GM12878 (cell line): ENCODE measurements around the gene PLXNB3. TPM values are rescaled to one million over a fixed set of nuclear protein-coding genes. Genes with fewer than 3 reads are reported as not detected.

Experiments
- ATF3 ChIP-seq: IDR thresholded peaks from 2 replicates; pipeline ENCODE4 v1.6.1; 2011; ENCODE audit warnings: low read depth, mild to moderate bottlenecking, low read length, moderate library complexity, borderline replicate concordance; ENCODE audit errors: extremely low read depth
- CBFB ChIP-seq: IDR thresholded peaks from 2 replicates; pipeline ENCODE4 v1.6.1; 2016; ENCODE audit warnings: antibody characterized with exemption, low read depth
- CBX5 ChIP-seq: sonication (generic); IDR thresholded peaks from 2 replicates; pipeline ENCODE4 v1.6.1; 2016; ENCODE audit warnings: low read depth, moderate library complexity, mild to moderate bottlenecking, inconsistent platforms
- CEBPB ChIP-seq, 2 experiments: fragments of 150-350 bp in 1 of 2; IDR thresholded peaks; 2 replicates each; pipeline ENCODE4 v1.6.1; 2012 to 2014; ENCODE audit warnings: low read depth in 2 of 2, low read length in 2 of 2, borderline replicate concordance in 1 of 2, inconsistent platforms in 1 of 2
- CHD2 ChIP-seq: IDR thresholded peaks from 2 replicates; pipeline ENCODE4 v1.6.1; 2011; ENCODE audit warnings: low read depth, low read length, improper control_type of control experiment, borderline replicate concordance
- CREB1 ChIP-seq: IDR thresholded peaks from 2 replicates; pipeline ENCODE4 v1.6.1; 2012; ENCODE audit warnings: low read depth, mild to moderate bottlenecking, inconsistent platforms
- CREM ChIP-seq: IDR thresholded peaks from 2 replicates; pipeline ENCODE4 v1.6.1; 2014; ENCODE audit warnings: antibody characterized with exemption, low read depth
- E4F1 ChIP-seq: fragments of 450-650 bp; IDR thresholded peaks from 2 replicates; pipeline ENCODE4 v1.6.1; 2018; ENCODE audit warnings: borderline replicate concordance, mild to moderate bottlenecking; ENCODE audit not compliant: partially characterized antibody
- IRF4 ChIP-seq: IDR thresholded peaks from 2 replicates; pipeline ENCODE4 v1.6.1; 2011; ENCODE audit warnings: low read depth, low read length
- KAT2A ChIP-seq: conservative IDR thresholded peaks from 2 replicates; pipeline ENCODE4 v1.6.1; 2011; ENCODE audit warnings: low read depth, low read length; ENCODE audit not compliant: control insufficient read depth
- SUPT20H ChIP-seq: IDR thresholded peaks from 2 replicates; pipeline ENCODE4 v1.6.1; 2011; ENCODE audit warnings: low read depth, mild to moderate bottlenecking, low read length, moderate library complexity, borderline replicate concordance; ENCODE audit not compliant: control insufficient read depth
- TBL1XR1 ChIP-seq: IDR thresholded peaks from 2 replicates; pipeline ENCODE4 v1.6.1; 2012; ENCODE audit warnings: low read depth, low read length, improper control_type of control experiment
- polyA plus RNA-seq, 11 experiments: library from polyadenylated mRNA; depleted of rRNA in 4 of 11; unstranded in 6 of 11; stranded (reverse) in 5 of 11; fragments of >200 nt; fragmentation: Nextera tagmentation in 4 of 11; fragmentation: Illumina TruSeq in 1 of 11; extraction: Ambion mirVana in 4 of 11; extraction: Trizol in 1 of 11; gene quantifications; 1 replicate in 1 of 11; 2 replicates in 10 of 11; pipeline versions ENCODE4 v1.2.1 to v1.2.3, GENCODE V29; 2011 to 2016; ENCODE audit warnings: inconsistent platforms in 2 of 11, missing spikeins in 2 of 11, low read depth in 1 of 11
- total RNA-seq, 4 experiments: library from RNA; depleted of rRNA in 3 of 4; stranded (reverse); fragments of >200 nt in 3 of 4; fragmentation: Illumina TruSeq in 1 of 4; extraction: Trizol in 1 of 4; gene quantifications; 2 replicates each; pipeline versions ENCODE4 v1.2.1 to v1.2.3, GENCODE V29; 2013 to 2021
- TF ChIP-seq, protein P1 (sequence below): fragments of 450-650 bp; IDR thresholded peaks from 2 replicates; pipeline ENCODE4 v1.6.1; 2017; ENCODE audit warnings: mild to moderate bottlenecking, moderate library complexity
- TF ChIP-seq, protein P2 (sequence below): fragments of 450-650 bp; formaldehyde crosslinking; IDR thresholded peaks from 2 replicates; pipeline ENCODE4 v1.5.0; 2022; ENCODE audit warnings: mild to moderate bottlenecking, missing genetic modification characterization
- TF ChIP-seq, protein P3 (sequence below): fragments of 450-650 bp; IDR thresholded peaks from 2 replicates; pipeline ENCODE4 v1.6.1; 2017; ENCODE audit warnings: borderline replicate concordance

PLXNB3 gene
- total and polyA plus RNA-seq, 10 of the 15 experiments (the other 5 are each of a cell fraction or from before 2014, with no cell fraction given), result 0.06 to 0.68 (median 0.19) TPM; not detected in 4

DNA sequence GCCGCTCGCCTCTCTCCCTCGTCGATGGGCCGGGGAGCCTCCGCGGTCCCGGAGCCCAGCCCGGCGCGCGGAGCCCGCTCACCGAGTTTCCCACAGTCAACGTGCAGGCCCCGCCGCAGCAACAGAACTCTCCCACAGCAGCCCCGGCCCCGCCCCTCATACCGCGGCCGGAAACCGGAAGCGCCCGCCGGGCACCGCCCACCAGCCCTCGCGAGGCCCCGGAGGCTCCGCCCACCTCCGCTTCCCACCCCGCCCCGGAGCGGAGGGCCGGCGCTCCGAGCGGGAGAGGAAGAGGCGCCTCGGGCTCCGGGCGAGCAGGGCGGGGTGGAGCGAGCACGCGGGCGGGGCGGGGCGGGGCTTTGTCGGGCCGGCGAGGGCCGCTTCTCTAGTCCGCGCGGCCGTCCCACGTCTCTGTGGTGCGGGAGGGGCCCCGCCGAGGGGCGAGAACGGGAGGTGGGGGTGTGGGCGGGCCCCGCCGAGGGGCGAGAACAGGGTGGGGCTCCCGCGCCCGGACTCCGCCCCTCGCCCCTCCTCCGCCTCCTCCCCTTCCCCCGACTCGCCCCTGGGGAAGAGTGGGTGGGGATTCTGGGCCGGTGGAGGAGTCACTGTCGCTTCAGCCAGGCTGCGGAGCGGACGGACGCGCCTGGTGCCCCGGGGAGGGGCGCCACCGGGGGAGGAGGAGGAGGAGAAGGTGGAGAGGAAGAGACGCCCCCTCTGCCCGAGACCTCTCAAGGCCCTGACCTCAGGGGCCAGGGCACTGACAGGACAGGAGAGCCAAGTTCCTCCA lies 39.6 kb upstream of the PLXNB3 start, which contains the start of the genes ABCD1 and BCAP31 (continued):
- TF ChIP-seq, protein P1, sequence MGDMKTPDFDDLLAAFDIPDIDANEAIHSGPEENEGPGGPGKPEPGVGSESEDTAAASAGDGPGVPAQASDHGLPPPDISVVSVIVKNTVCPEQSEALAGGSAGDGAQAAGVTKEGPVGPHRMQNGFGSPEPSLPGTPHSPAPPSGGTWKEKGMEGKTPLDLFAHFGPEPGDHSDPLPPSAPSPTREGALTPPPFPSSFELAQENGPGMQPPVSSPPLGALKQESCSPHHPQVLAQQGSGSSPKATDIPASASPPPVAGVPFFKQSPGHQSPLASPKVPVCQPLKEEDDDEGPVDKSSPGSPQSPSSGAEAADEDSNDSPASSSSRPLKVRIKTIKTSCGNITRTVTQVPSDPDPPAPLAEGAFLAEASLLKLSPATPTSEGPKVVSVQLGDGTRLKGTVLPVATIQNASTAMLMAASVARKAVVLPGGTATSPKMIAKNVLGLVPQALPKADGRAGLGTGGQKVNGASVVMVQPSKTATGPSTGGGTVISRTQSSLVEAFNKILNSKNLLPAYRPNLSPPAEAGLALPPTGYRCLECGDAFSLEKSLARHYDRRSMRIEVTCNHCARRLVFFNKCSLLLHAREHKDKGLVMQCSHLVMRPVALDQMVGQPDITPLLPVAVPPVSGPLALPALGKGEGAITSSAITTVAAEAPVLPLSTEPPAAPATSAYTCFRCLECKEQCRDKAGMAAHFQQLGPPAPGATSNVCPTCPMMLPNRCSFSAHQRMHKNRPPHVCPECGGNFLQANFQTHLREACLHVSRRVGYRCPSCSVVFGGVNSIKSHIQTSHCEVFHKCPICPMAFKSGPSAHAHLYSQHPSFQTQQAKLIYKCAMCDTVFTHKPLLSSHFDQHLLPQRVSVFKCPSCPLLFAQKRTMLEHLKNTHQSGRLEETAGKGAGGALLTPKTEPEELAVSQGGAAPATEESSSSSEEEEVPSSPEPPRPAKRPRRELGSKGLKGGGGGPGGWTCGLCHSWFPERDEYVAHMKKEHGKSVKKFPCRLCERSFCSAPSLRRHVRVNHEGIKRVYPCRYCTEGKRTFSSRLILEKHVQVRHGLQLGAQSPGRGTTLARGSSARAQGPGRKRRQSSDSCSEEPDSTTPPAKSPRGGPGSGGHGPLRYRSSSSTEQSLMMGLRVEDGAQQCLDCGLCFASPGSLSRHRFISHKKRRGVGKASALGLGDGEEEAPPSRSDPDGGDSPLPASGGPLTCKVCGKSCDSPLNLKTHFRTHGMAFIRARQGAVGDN, result no peak
- TF ChIP-seq, protein P2, sequence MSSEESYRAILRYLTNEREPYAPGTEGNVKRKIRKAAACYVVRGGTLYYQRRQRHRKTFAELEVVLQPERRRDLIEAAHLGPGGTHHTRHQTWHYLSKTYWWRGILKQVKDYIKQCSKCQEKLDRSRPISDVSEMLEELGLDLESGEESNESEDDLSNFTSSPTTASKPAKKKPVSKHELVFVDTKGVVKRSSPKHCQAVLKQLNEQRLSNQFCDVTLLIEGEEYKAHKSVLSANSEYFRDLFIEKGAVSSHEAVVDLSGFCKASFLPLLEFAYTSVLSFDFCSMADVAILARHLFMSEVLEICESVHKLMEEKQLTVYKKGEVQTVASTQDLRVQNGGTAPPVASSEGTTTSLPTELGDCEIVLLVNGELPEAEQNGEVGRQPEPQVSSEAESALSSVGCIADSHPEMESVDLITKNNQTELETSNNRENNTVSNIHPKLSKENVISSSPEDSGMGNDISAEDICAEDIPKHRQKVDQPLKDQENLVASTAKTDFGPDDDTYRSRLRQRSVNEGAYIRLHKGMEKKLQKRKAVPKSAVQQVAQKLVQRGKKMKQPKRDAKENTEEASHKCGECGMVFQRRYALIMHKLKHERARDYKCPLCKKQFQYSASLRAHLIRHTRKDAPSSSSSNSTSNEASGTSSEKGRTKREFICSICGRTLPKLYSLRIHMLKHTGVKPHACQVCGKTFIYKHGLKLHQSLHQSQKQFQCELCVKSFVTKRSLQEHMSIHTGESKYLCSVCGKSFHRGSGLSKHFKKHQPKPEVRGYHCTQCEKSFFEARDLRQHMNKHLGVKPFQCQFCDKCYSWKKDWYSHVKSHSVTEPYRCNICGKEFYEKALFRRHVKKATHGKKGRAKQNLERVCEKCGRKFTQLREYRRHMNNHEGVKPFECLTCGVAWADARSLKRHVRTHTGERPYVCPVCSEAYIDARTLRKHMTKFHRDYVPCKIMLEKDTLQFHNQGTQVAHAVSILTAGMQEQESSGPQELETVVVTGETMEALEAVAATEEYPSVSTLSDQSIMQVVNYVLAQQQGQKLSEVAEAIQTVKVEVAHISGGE (CRISPR knock-in tag), result no peak
- TF ChIP-seq ATF3 (no peak), CEBPB (IDR thresholded peaks at IDR 0.05; ENCODE audit: borderline replicate concordance in 1 of 2, low read depth in 2 of 2, low read length in 2 of 2) (no peak), SUPT20H (no peak), KAT2A (no peak), CHD2 (peak; percentile 88), IRF4 (no peak), E4F1 (no peak), TBL1XR1 (no peak), CBFB (no peak), CBX5 (no peak), CREB1 (no peak), CREM (no peak)
- TF ChIP-seq, protein P3, sequence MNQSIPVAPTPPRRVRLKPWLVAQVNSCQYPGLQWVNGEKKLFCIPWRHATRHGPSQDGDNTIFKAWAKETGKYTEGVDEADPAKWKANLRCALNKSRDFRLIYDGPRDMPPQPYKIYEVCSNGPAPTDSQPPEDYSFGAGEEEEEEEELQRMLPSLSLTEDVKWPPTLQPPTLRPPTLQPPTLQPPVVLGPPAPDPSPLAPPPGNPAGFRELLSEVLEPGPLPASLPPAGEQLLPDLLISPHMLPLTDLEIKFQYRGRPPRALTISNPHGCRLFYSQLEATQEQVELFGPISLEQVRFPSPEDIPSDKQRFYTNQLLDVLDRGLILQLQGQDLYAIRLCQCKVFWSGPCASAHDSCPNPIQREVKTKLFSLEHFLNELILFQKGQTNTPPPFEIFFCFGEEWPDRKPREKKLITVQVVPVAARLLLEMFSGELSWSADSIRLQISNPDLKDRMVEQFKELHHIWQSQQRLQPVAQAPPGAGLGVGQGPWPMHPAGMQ, result no peak
